H9 (cell line): ENCODE data around the gene TEAD1. TPM values are rescaled to one million over a fixed set of nuclear protein-coding genes. Genes with fewer than 3 reads are reported as not detected.

Experiments
- DNase-seq: peaks from one replicate; pipeline ENCODE4 v3.0.0-alpha.2; 2017
- H2AFZ ChIP-seq: one replicate; pipeline ENCODE4 v1.6.1; 2013; ENCODE audit warnings: mild to moderate bottlenecking, low read length, control low read depth, moderate library complexity
- H2AK5ac ChIP-seq: 2 replicates; pipeline ENCODE4 v1.6.1; 2013; ENCODE audit warnings: low read length, control low read depth, mixed read lengths; ENCODE audit not compliant: insufficient read length
- H2BK120ac ChIP-seq: one replicate; pipeline ENCODE4 v1.6.1; 2013; ENCODE audit warnings: low read depth, mild to moderate bottlenecking, low read length, control low read depth, inconsistent platforms; ENCODE audit not compliant: poor library complexity, severe bottlenecking
- H2BK12ac ChIP-seq: 2 replicates; pipeline ENCODE4 v1.6.1; 2013; ENCODE audit warnings: low read length, control low read depth, mixed read lengths, low read depth; ENCODE audit not compliant: insufficient read length
- H2BK15ac ChIP-seq: 2 replicates; pipeline ENCODE4 v1.6.1; 2013; ENCODE audit warnings: low read depth, low read length, control low read depth
- H2BK20ac ChIP-seq: one replicate; pipeline ENCODE4 v1.6.1; 2013; ENCODE audit warnings: low read depth, mild to moderate bottlenecking, low read length, control low read depth, inconsistent platforms; ENCODE audit not compliant: poor library complexity, severe bottlenecking
- H2BK5ac ChIP-seq: 2 replicates; pipeline ENCODE4 v1.6.1; 2013; ENCODE audit warnings: low read length, control low read depth, mixed read lengths; ENCODE audit not compliant: insufficient read length
- H3K14ac ChIP-seq: 2 replicates; pipeline ENCODE4 v1.6.1; 2013; ENCODE audit warnings: low read length, control low read depth; ENCODE audit not compliant: insufficient read depth
- H3K18ac ChIP-seq: 2 replicates; pipeline ENCODE4 v1.6.1; 2013; ENCODE audit warnings: low read depth, mild to moderate bottlenecking, mixed read lengths, low read length, control low read depth; ENCODE audit not compliant: insufficient read length
- H3K23ac ChIP-seq: 2 replicates; pipeline ENCODE4 v1.6.1; 2013; ENCODE audit warnings: low read length, control low read depth, mixed read lengths, low read depth; ENCODE audit not compliant: insufficient read length
- H3K23me2 ChIP-seq: 2 replicates; pipeline ENCODE4 v1.6.1; 2013; ENCODE audit warnings: low read depth, mild to moderate bottlenecking, mixed read lengths, low read length, control low read depth; ENCODE audit not compliant: insufficient read length, poor library complexity, severe bottlenecking
- H3K27ac ChIP-seq: 2 replicates; pipeline ENCODE4 v1.5.1; 2013; ENCODE audit warnings: low read length, control low read depth, mixed read lengths, low read depth; ENCODE audit not compliant: insufficient read length
- H3K27me3 ChIP-seq: 2 replicates; pipeline ENCODE4 v1.6.1; 2013; ENCODE audit warnings: low read length, control low read depth, inconsistent platforms; ENCODE audit not compliant: insufficient read depth
- H3K4ac ChIP-seq: 2 replicates; pipeline ENCODE4 v1.6.1; 2013; ENCODE audit warnings: low read depth, mild to moderate bottlenecking, control low read depth, inconsistent platforms, low read length, moderate library complexity
- H3K4me1 ChIP-seq: 2 replicates; pipeline ENCODE4 v1.6.1; 2013; ENCODE audit warnings: low read length, control low read depth, inconsistent platforms; ENCODE audit not compliant: insufficient read depth
- H3K4me2 ChIP-seq: 2 replicates; pipeline ENCODE4 v1.6.1; 2013; ENCODE audit warnings: low read length, control low read depth, mixed read lengths; ENCODE audit not compliant: insufficient read length, insufficient read depth
- H3K56ac ChIP-seq: 2 replicates; pipeline ENCODE4 v1.6.1; 2013; ENCODE audit warnings: low read depth, mild to moderate bottlenecking, mixed read lengths, low read length, control low read depth; ENCODE audit not compliant: insufficient read length
- H3K79me1 ChIP-seq: 2 replicates; pipeline ENCODE4 v1.6.1; 2013; ENCODE audit warnings: low read depth, mild to moderate bottlenecking, moderate library complexity, low read length, control low read depth, inconsistent platforms; ENCODE audit not compliant: insufficient read depth, poor library complexity, severe bottlenecking
- H3K79me2 ChIP-seq: 2 replicates; pipeline ENCODE4 v1.6.1; 2013; ENCODE audit warnings: low read length, control low read depth, inconsistent platforms; ENCODE audit not compliant: insufficient read depth
- H3K9ac ChIP-seq: 2 replicates; pipeline ENCODE4 v1.6.1; 2013; ENCODE audit warnings: low read length, control low read depth, mixed read lengths; ENCODE audit not compliant: insufficient read length; ENCODE audit errors: extremely low read depth
- H3K9me3 ChIP-seq: one replicate; pipeline ENCODE4 v1.6.1; 2013; ENCODE audit warnings: low read depth, low read length, inconsistent platforms; ENCODE audit not compliant: control insufficient read depth
- H3T11ph ChIP-seq: one replicate; pipeline ENCODE4 v1.6.1; 2013; ENCODE audit warnings: mild to moderate bottlenecking, low read length, control low read depth, inconsistent platforms
- H4K20me1 ChIP-seq: one replicate; pipeline ENCODE4 v1.6.1; 2013; ENCODE audit not compliant: control insufficient read depth, insufficient read length, insufficient read depth
- H4K5ac ChIP-seq: 2 replicates; pipeline ENCODE4 v1.6.1; 2013; ENCODE audit warnings: low read depth, mild to moderate bottlenecking, mixed read lengths, low read length, control low read depth; ENCODE audit not compliant: insufficient read length
- H4K8ac ChIP-seq: replicated peaks from 2 replicates; pipeline ENCODE4 v1.6.1; 2013; ENCODE audit warnings: low read length, control low read depth, mixed read lengths, low read depth; ENCODE audit not compliant: insufficient read length
- H4K91ac ChIP-seq: 2 replicates; pipeline ENCODE4 v1.6.1; 2013; ENCODE audit warnings: low read depth, mild to moderate bottlenecking, moderate library complexity, mixed read lengths, low read length, control low read depth; ENCODE audit not compliant: insufficient read length
- H3K27ac Mint-ChIP-seq, 3 experiments: 2 replicates in 2 of 3; 3 replicates in 1 of 3; pipeline ENCODE4 v1.8.0; 2020 to 2021; ENCODE audit warnings: mixed read lengths in 3 of 3, mild to moderate bottlenecking in 1 of 3, moderate library complexity in 1 of 3
- H3K27me3 Mint-ChIP-seq: 2 replicates; pipeline ENCODE4 v1.8.0; 2021; ENCODE audit warnings: low read depth, mild to moderate bottlenecking, moderate library complexity, mixed read lengths
- H3K36me3 Mint-ChIP-seq, 3 experiments: 2 replicates in 2 of 3; 3 replicates in 1 of 3; pipeline ENCODE4 v1.8.0; 2020 to 2021; ENCODE audit warnings: low read depth in 3 of 3, mixed read lengths in 3 of 3; ENCODE audit not compliant: insufficient read depth in 1 of 3
- H3K4me1 Mint-ChIP-seq, 2 experiments: 2 replicates each; pipeline ENCODE4 v1.8.0; 2020; ENCODE audit warnings: mixed read lengths in 2 of 2
- H3K4me3 Mint-ChIP-seq, 2 experiments: 2 replicates in 1 of 2; 3 replicates in 1 of 2; pipeline ENCODE4 v1.8.0; 2020 to 2021; ENCODE audit warnings: mild to moderate bottlenecking in 2 of 2, mixed read lengths in 2 of 2, moderate library complexity in 1 of 2
- H3K9me3 Mint-ChIP-seq, 2 experiments: 2 replicates in 1 of 2; 3 replicates in 1 of 2; pipeline ENCODE4 v1.8.0; 2020; ENCODE audit warnings: mild to moderate bottlenecking in 2 of 2, mixed read lengths in 2 of 2, moderate library complexity in 1 of 2
- CTCF ChIP-seq: fragments of 200-600 bp; sonication (generic); conservative IDR thresholded peaks from 3 replicates; pipeline ENCODE4 v1.8.0; 2021; ENCODE audit warnings: antibody characterized with exemption, mild to moderate bottlenecking
- total RNA-seq: library from RNA; stranded (reverse); gene quantifications from 2 replicates; pipeline ENCODE4 v1.2.1, GENCODE V29; 2021

Gene TEAD1
- total RNA-seq, 1 experiment from 2014 or later = 75.1 TPM

DNA sequence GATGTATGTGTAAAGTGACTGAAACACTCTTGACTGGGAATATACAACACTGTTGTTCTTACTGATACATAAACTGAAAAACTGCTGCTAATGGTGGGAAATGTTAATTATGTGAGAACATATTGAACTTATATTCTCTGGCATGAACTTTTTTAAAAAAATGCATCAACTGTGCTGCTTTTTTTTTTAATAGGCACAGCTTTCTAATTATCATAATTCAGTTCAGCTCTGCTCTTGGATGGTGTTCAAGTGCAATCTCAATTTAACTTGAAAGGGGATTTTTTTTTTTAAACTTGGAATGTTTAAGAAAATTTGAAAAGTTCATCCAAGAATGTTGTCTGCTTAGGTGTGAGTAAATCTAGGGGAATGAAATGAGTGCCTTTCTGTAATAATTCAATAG is 5.2 kb downstream of the TEAD1 start:
- TF ChIP-seq CTCF = no peak
- H4K5ac ChIP-seq = no peak overlapping the region
- peak overlapping the region; percentile 7 to 78; a peak in 4 of 5 replicates for H3K4me3 Mint-ChIP-seq
- peaks cover 5 to 14% (median 11%) of the 10 kb centered on the region in 3 experiments for H3K36me3 Mint-ChIP-seq
- H3K79me2 ChIP-seq = peaks cover 25% of the 10 kb centered on the region; the same call in 1 of the 2 replicates
- no peak overlapping the region for H2AK5ac ChIP-seq
- H2BK120ac ChIP-seq = no peak overlapping the region
- H3K14ac ChIP-seq = no peak overlapping the region
- H4K20me1 ChIP-seq = no peaks in the 10 kb centered on the region
- no peak overlapping the region for H4K91ac ChIP-seq
- H4K8ac ChIP-seq = no peak overlapping the region
- no peak overlapping the region for H3K27ac ChIP-seq
- DNase-seq = no peak
- H3K4ac ChIP-seq = no peak overlapping the region
- peaks cover 4% of the 10 kb centered on the region for H3K79me1 ChIP-seq
- H3K9ac ChIP-seq = no peak overlapping the region
- H2AFZ ChIP-seq = no peak overlapping the region
- no peak overlapping the region for H2BK20ac ChIP-seq
- no peak overlapping the region; a peak in 1 of 7 replicates for H3K27ac Mint-ChIP-seq
- no peak overlapping the region for H2BK5ac ChIP-seq
- H3K18ac ChIP-seq = no peak overlapping the region
- H3K9me3 Mint-ChIP-seq = peaks cover 0 to 2% of the 10 kb centered on the region in 2 experiments; a peak in 1 of 5 replicates
- H3T11ph ChIP-seq = no peak overlapping the region
- H3K4me1 Mint-ChIP-seq = peaks cover 83 to 85% of the 10 kb centered on the region in 2 experiments
- H2BK15ac ChIP-seq = no peak overlapping the region
- H3K23ac ChIP-seq = no peak overlapping the region
- peaks cover 30% of the 10 kb centered on the region for H3K27me3 Mint-ChIP-seq
- no peak overlapping the region for H3K56ac ChIP-seq
- H3K4me1 ChIP-seq = peaks cover 30% of the 10 kb centered on the region
- H3K4me2 ChIP-seq = no peak overlapping the region
- no peak overlapping the region for H2BK12ac ChIP-seq
- H3K27me3 ChIP-seq = 0 out of 2 replicates have a peak, but pooled peaks cover 2% of the 10 kb centered on the region
- peaks cover 8% of the 10 kb centered on the region for H3K23me2 ChIP-seq
- no peaks in the 10 kb centered on the region for H3K9me3 ChIP-seq
